NCI-H345 treated with DMSO at 0.1 percent for 48 hours (cell line): ENCODE results near the gene NUF2.

Experiments used
- DNase-seq: peaks from one replicate; lab custom pipeline; 2025; ENCODE audit not compliant: unreplicated experiment; lab: John Stamatoyannopoulos, UW

Gene NUF2

DNA sequence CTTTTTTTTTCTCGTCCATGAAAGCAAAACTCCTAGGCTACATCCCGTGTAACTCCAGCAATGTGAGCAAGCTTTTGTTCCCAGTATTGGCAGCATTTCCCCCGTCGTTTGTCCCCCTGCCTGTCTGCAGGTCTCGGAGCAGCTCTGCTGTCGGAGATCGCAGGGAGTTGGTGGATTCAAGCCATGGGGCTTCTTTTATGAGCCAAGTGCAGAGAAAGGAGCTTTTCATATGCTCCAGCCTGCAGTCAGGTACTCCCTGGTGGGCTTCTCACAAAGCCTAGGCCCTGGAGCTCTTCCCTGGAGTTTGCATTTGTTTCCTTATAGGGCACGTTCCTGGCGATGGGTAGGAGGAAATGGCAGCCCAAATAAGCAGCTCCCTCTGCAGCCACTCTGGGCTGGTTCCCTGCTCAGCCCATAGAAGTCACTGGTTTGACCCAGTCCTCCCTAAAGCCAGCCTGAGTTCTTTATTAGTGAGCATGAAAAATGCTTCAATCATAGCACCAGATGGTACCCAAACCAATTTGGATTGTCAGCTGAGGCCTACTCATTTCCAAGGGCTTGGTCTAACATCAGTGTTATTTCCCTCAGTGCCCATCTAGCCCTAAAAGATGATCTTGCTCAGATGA, 78.3 kb downstream of the NUF2 start:
- no peak for DNase-seq

DNA sequence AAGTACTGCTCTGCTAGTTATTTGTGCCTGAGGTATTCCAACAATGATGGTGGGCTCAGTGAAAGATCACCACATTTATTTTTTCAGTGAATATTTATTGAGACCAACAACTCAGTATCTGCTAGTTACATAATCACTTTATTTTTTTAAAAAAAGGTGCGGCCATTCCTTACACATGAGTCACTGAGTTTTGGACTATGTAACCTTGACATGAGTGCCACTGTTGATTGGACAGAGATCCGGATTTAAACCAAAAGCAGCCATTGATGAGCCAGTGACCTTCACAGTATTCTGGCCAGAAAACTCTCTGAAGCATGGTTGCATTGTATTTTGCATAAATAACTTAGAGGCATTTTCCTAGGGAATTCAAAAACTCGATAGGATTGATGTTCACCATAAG, 79.5 kb downstream of the NUF2 start:
- DNase-seq: no peak
